K562 (cell line): ENCODE measurements around the gene SIGMAR1. TPM values are rescaled to one million over a fixed set of nuclear protein-coding genes. Genes with fewer than 3 reads are reported as not detected.

Source experiments
- BRD9 ChIP-seq: fragments of 450-650 bp; IDR thresholded peaks from 2 replicates; pipeline ENCODE4 v1.6.1; 2018; ENCODE audit warnings: low read depth; ENCODE audit not compliant: partially characterized antibody
- CBFB ChIP-seq: sonication (generic); formaldehyde crosslinking; IDR thresholded peaks from 2 replicates; pipeline ENCODE4 v1.4.0; 2020; ENCODE audit warnings: mild to moderate bottlenecking, missing genetic modification reagents
- CREM ChIP-seq: IDR thresholded peaks from 2 replicates; pipeline ENCODE4 v1.6.1; 2014; ENCODE audit warnings: antibody characterized with exemption, low read depth
- HIVEP1 ChIP-seq: fragments of 250-450 bp; sonication (Bioruptor Pico); IDR thresholded peaks from 2 replicates; pipeline ENCODE4 v1.4.0; 2020; ENCODE audit warnings: mild to moderate bottlenecking
- L3MBTL2 ChIP-seq: fragments of 450-650 bp; IDR thresholded peaks from 2 replicates; pipeline ENCODE4 v1.6.1; 2016; ENCODE audit warnings: mild to moderate bottlenecking, moderate library complexity
- PRPF4 ChIP-seq: fragments of 200-400 bp; formaldehyde crosslinking; IDR thresholded peaks from one replicate; pipeline ENCODE4 v1.6.1; 2017; ENCODE audit warnings: low read length, low read depth, mild to moderate bottlenecking; ENCODE audit not compliant: insufficient read depth, poor library complexity, severe bottlenecking
- SAP30 ChIP-seq: fragments of 200-600 bp; sonication (generic); IDR thresholded peaks from 2 replicates; pipeline ENCODE4 v1.6.1; 2012; ENCODE audit warnings: borderline replicate concordance, low read depth, mild to moderate bottlenecking, moderate library complexity, low read length, control low read depth, inconsistent platforms; ENCODE audit not compliant: insufficient read depth, poor library complexity, severe bottlenecking
- SNAPC5 ChIP-seq: fragments of 250-450 bp; sonication (Bioruptor Pico); IDR thresholded peaks from 2 replicates; pipeline ENCODE4 v1.8.0; 2021; ENCODE audit warnings: moderate library complexity, mild to moderate bottlenecking, inconsistent platforms
- SRF ChIP-seq, 2 experiments: fragments of 250-450, 450-650 bp in 1 of 2; sonication (Bioruptor Pico) in 1 of 2; sonication (generic) in 1 of 2; formaldehyde crosslinking; IDR thresholded peaks; 2 replicates each; pipeline versions ENCODE4 v1.5.0 to v1.5.1; 2020 to 2022; ENCODE audit warnings: mild to moderate bottlenecking in 1 of 2, missing genetic modification reagents in 1 of 2
- TBP ChIP-seq: optimal IDR thresholded peaks from 2 replicates; pipeline ENCODE3; 2011; ENCODE audit warnings: low read depth, low read length, improper control_type of control experiment
- TOE1 ChIP-seq, 2 experiments: fragments of 450-650 bp in 1 of 2; sonication (generic) in 1 of 2; formaldehyde crosslinking in 1 of 2; IDR thresholded peaks; 2 replicates each; pipeline versions ENCODE4 v1.7.1 to v1.8.0; 2016 to 2022; ENCODE audit warnings: borderline replicate concordance in 2 of 2, mild to moderate bottlenecking in 2 of 2, antibody characterized with exemption in 1 of 2, inconsistent platforms in 1 of 2, low read depth in 1 of 2, missing genetic modification reagents in 1 of 2, moderate library complexity in 1 of 2
- XRCC3 ChIP-seq: fragments of 450-650 bp; IDR thresholded peaks from 2 replicates; pipeline ENCODE4 v1.6.1; 2017; ENCODE audit warnings: mild to moderate bottlenecking, moderate library complexity
- ZBTB43 ChIP-seq: sonication (generic); formaldehyde crosslinking; IDR thresholded peaks from 2 replicates; pipeline ENCODE4 v1.8.0; 2023; ENCODE audit warnings: mild to moderate bottlenecking, missing genetic modification reagents
- ZFPM2 ChIP-seq: fragments of 250-450 bp; sonication (Bioruptor Pico); IDR thresholded peaks from 2 replicates; pipeline ENCODE4 v1.5.1; 2022; ENCODE audit warnings: mild to moderate bottlenecking
- ZFX ChIP-seq: sonication (generic); formaldehyde crosslinking; IDR thresholded peaks from 2 replicates; pipeline ENCODE4 v1.8.0; 2022; ENCODE audit warnings: mild to moderate bottlenecking, missing genetic modification reagents, moderate library complexity
- ZNF830 ChIP-seq: fragments of 250-450 bp; sonication (Bioruptor Pico); IDR thresholded peaks from 2 replicates; pipeline ENCODE4 v1.5.0; 2021; ENCODE audit warnings: mild to moderate bottlenecking
- polyA plus RNA-seq, 8 experiments: library from polyadenylated mRNA; depleted of rRNA in 4 of 8; stranded (reverse) in 5 of 8; unstranded in 3 of 8; fragments of >200 nt; fragmentation: Nextera tagmentation in 2 of 8; fragmentation: Illumina TruSeq in 1 of 8; extraction: Ambion mirVana in 2 of 8; extraction: Trizol in 1 of 8; gene quantifications; 2 replicates each; pipeline versions ENCODE4 v1.2.1 to v1.2.3, GENCODE V29; 2011 to 2014; ENCODE audit warnings: inconsistent platforms in 1 of 8, missing spikeins in 1 of 8
- total RNA-seq, 7 experiments: library from RNA; depleted of rRNA in 6 of 7; stranded (reverse); fragments of >200 nt in 6 of 7; fragmentation: Illumina TruSeq in 2 of 7; extraction: Trizol in 2 of 7; gene quantifications; 2 replicates each; pipeline versions ENCODE4 v1.2.1 to v1.2.3, GENCODE V29; 2011 to 2021; ENCODE audit warnings: low replicate concordance in 1 of 7
- TF ChIP-seq, protein P1 (sequence below): sonication (generic); formaldehyde crosslinking; IDR thresholded peaks from 2 replicates; pipeline ENCODE4 v1.8.0; 2022; ENCODE audit warnings: missing genetic modification reagents, mild to moderate bottlenecking, borderline replicate concordance
- TF ChIP-seq, protein P2 (sequence below): fragments of 250-450 bp; sonication (Bioruptor Pico); IDR thresholded peaks from 2 replicates; pipeline ENCODE4 v1.9.0; 2021; ENCODE audit warnings: mild to moderate bottlenecking
- TF ChIP-seq, protein P3 (sequence below): fragments of 250-450 bp; sonication (Bioruptor Pico); IDR thresholded peaks from 2 replicates; pipeline ENCODE4 v1.4.0; 2020; ENCODE audit warnings: mild to moderate bottlenecking, moderate library complexity

Gene SIGMAR1
- total and polyA plus RNA-seq, 9 of the 15 experiments (the other 6 are each of a cell fraction or from before 2014, with no cell fraction given): 6.9 to 80.0 (median 35.2) TPM

GRCh38 chr9:34665381-34666250 lies 28.0 kb upstream of the SIGMAR1 start (continued):
- TF ChIP-seq, protein P1, sequence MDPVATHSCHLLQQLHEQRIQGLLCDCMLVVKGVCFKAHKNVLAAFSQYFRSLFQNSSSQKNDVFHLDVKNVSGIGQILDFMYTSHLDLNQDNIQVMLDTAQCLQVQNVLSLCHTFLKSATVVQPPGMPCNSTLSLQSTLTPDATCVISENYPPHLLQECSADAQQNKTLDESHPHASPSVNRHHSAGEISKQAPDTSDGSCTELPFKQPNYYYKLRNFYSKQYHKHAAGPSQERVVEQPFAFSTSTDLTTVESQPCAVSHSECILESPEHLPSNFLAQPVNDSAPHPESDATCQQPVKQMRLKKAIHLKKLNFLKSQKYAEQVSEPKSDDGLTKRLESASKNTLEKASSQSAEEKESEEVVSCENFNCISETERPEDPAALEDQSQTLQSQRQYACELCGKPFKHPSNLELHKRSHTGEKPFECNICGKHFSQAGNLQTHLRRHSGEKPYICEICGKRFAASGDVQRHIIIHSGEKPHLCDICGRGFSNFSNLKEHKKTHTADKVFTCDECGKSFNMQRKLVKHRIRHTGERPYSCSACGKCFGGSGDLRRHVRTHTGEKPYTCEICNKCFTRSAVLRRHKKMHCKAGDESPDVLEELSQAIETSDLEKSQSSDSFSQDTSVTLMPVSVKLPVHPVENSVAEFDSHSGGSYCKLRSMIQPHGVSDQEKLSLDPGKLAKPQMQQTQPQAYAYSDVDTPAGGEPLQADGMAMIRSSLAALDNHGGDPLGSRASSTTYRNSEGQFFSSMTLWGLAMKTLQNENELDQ (CRISPR knock-in tag): no peak
- TF ChIP-seq SAP30 (peak; percentile 31), CREM (peak; percentile 97), HIVEP1 (no peak), SRF (CRISPR knock-in tag; IDR thresholded peaks at IDR 0.05) (no peak; a peak in 1 of 4 replicates), XRCC3 (no peak), ZNF830 (CRISPR knock-in tag) (no peak), BRD9 (peak; percentile 75), PRPF4 (no peak), CBFB (CRISPR knock-in tag) (no peak), L3MBTL2 (no peak), ZBTB43 (CRISPR knock-in tag) (no peak), TOE1 (IDR thresholded peaks at IDR 0.05; ENCODE audit: borderline replicate concordance) (no peak), TOE1 (CRISPR knock-in tag; IDR thresholded peaks at IDR 0.05; ENCODE audit: borderline replicate concordance, low read depth) (no peak), TBP (peak; percentile 46), ZFPM2 (no peak), SNAPC5 (CRISPR knock-in tag) (no peak), ZFX (CRISPR knock-in tag) (peak; percentile 31; the same call in 1 of the 2 replicates)
- TF ChIP-seq, protein P2, sequence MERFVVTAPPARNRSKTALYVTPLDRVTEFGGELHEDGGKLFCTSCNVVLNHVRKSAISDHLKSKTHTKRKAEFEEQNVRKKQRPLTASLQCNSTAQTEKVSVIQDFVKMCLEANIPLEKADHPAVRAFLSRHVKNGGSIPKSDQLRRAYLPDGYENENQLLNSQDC: no peak
- TF ChIP-seq, protein P3, sequence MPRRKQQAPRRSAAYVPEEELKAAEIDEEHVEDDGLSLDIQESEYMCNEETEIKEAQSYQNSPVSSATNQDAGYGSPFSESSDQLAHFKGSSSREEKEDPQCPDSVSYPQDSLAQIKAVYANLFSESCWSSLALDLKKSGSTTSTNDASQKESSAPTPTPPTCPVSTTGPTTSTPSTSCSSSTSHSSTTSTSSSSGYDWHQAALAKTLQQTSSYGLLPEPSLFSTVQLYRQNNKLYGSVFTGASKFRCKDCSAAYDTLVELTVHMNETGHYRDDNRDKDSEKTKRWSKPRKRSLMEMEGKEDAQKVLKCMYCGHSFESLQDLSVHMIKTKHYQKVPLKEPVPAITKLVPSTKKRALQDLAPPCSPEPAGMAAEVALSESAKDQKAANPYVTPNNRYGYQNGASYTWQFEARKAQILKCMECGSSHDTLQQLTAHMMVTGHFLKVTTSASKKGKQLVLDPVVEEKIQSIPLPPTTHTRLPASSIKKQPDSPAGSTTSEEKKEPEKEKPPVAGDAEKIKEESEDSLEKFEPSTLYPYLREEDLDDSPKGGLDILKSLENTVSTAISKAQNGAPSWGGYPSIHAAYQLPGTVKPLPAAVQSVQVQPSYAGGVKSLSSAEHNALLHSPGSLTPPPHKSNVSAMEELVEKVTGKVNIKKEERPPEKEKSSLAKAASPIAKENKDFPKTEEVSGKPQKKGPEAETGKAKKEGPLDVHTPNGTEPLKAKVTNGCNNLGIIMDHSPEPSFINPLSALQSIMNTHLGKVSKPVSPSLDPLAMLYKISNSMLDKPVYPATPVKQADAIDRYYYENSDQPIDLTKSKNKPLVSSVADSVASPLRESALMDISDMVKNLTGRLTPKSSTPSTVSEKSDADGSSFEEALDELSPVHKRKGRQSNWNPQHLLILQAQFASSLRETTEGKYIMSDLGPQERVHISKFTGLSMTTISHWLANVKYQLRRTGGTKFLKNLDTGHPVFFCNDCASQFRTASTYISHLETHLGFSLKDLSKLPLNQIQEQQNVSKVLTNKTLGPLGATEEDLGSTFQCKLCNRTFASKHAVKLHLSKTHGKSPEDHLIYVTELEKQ (CRISPR knock-in tag): no peak
